Activated T-cell treated with anti-CD3 and anti-CD28 coated beads for 48 hours (primary cell): Measurements from ENCODE around the gene PRKAR1B.

Source experiments
- DNase-seq: peaks from one replicate; pipeline ENCODE4 v3.0.0-alpha.2; 2020; ENCODE audit warnings: low read depth

The PRKAR1B gene

DNA sequence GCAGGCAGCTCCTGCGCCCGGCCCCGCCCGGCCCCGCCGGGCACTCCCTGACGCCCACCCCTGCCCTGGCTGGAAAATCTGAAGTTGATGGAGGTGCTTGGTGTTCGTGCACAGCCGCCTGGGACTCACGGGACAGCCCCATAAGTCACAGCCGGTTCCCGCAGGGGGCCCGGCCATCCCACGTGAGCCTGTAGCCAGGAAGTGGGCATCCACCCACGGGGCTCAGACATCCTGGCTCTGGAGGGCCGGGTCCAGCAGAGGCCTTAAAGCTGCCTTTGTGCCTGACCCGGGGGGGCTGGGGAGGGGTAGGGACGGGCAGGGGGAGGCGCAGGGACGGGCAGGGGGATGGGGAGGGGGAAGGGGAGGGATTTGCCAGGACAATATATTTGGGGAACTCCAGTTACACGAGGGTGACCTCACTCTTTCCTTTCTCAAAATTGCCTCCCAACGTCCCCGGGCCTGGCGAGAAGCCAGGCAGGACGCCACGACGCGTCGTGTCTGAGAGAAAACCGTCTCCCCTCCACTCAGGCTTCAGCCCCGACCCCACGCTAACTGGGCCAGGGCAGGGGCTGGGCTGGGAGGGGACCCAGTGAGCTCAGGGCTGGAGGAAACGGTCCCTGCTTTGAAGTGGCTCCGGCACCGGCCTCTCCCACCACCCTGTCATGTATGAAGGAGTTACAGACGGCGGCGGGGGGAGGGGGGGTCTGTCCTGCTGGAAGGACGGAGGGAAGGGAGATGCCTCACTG, 125.3 kb downstream of the PRKAR1B start:
- DNase-seq: peak; percentile 92

- no peak for DNase-seq
Observed at GRCh38 chr7:601036-601594, 126.0 kb downstream of the PRKAR1B start.

DNA sequence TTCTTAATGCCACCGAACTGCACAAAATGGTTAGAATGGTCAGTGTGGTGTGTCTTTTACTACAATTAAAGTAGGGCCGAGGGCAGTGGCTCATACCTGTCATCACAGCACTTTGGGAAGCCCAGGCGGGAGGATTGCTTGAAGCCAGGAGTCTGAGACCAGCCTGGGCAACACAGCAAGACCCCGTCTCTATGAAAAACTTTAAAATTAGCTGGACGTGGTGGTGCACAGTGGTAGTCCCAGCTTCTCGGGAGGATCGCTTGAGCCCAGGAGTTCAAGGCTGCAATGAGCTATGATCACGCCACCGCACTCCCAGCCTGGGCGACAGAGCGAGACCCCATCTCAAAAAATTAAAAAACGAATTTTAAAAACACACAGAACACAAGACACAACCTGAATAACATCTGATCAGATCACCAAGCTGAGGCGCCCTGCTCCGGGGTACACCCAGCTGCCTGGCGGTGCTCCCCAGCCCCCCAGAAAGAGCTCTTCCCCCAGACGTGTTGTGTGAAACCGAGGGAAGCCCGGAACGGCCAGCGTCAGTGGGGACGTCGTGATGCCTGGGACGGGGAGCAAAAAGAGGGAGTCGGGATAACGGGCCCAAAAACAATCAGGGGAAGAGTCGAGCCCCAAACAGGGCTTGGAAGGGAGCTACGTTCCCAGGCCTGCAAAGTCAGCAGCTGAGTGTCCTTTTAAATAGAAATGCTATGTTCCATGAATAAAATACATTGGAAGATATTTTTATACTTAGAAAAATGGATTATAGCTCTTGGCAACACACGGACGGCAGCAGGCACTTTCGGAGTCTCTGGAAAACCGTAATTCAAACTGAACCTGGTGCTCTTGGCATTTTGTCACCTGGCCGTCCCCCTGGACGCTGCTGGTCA, 126.7 kb downstream of the PRKAR1B start:
- no peak for DNase-seq

- DNase-seq: no peak
Observed at GRCh38 chr7:598899-599298, 128.2 kb downstream of the PRKAR1B start.

GRCh38 chr7:597348-598178, 129.5 kb downstream of the PRKAR1B start:
- no peak for DNase-seq

DNA sequence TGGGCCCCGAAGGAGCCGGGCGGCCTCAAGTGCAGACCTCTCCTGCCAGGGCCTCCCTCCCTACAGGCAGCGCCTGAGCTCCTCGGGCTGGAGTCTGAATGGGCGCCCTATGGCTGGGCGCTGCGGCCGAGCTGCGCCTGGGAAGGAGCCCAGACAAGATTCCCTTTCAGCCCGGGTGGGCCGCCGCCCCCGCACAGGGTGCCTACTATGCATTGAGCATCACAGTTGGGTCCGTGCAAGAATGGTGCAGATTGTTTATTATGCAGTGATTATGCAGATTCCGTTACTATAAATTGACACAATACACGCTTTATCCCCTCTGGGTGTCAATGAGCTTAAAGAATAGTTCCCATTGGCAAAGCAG, 130.3 kb downstream of the PRKAR1B start:
- no peak for DNase-seq

DNA sequence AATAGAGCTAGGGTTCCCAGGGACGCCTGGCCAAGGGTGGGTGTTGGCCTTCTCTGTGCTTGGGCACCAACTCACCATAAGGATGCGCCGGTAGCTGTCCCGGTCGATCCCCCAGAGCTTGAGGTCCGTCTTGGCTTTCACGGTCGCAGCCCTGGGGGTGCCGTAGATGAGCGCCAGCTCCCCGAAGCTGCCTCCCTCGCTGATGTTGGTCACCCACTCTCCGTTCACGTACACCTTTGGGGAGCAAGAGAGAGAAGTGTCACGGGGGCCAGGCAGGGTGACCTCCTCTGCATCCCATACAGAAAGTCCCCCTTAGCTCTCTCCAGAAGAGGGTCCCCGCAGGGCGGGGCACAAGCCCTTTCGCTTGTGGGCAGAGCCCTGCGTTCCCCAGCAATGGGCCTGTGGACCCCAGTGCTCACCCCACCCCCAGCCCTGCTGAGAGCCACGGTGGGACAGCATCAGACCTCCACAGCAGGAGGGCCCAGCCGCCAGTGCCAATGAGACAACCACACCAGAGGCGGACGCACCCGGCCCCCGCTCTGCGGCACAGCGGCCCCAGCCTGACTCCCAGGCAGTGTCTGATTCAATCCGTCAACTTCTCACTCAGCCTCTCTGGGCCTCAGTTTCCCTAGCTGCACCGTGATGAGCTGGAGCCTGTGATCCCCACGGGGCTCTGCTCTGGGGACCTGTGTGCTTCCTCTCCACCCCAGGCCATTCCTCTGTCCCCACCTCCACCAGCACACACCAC, 130.8 kb downstream of the PRKAR1B start:
- no peak for DNase-seq

DNA sequence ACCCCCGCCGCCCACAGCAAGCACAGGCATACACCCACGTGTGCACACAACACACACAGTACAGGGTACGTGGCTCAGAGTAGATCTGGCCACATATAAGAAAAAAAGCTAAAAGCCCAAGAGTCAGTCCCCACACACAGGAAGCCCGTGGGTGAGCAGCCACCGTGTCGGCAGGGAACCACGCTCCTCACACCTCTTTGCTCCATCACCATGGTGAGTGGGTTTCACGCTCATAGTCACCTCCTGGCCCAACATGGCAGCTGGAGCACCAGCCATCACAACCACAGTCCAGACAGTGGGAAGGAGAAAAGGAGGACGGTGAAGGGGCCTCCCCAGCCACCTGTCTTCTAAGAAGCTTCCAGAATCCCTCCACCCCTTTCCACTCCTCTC, 131.5 kb downstream of the PRKAR1B start:
- no peak for DNase-seq

DNA sequence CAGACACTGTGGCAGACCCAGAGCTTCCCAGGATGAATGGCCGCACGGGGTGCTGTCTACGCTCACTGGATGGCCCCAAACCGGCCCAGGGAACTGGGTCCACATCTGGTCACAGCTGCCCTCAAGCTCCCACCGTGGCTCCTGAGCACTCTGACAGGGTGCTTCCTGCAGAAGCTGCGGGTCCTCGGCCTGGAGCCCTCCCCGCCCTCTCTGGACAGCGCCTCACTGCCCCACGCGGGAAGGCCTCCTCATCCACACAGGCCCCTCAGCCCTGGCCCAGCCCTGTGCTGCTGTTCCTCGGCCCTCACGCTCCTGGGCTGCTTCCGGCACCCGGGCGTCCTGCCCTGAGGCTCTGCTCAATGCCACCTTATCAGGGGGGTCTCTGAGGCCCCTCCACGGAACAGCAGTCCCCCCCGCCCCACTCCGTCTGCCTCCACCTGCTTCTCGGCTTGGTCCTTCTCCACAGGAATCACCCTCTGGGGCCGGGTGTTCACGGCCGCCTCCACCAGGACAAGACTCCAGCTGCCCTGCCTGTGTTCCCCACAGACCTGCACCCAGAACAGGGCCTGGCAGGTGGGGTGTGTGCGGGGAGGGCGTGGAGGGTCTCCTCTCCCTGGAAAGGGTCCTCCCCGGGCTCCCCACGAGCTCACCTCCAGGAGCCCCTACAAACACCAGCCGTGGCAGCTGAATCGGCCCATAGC, 132.0 kb downstream of the PRKAR1B start:
- no peak for DNase-seq

GRCh38 chr7:594212-594913, 132.7 kb downstream of the PRKAR1B start:
- no peak for DNase-seq

DNA sequence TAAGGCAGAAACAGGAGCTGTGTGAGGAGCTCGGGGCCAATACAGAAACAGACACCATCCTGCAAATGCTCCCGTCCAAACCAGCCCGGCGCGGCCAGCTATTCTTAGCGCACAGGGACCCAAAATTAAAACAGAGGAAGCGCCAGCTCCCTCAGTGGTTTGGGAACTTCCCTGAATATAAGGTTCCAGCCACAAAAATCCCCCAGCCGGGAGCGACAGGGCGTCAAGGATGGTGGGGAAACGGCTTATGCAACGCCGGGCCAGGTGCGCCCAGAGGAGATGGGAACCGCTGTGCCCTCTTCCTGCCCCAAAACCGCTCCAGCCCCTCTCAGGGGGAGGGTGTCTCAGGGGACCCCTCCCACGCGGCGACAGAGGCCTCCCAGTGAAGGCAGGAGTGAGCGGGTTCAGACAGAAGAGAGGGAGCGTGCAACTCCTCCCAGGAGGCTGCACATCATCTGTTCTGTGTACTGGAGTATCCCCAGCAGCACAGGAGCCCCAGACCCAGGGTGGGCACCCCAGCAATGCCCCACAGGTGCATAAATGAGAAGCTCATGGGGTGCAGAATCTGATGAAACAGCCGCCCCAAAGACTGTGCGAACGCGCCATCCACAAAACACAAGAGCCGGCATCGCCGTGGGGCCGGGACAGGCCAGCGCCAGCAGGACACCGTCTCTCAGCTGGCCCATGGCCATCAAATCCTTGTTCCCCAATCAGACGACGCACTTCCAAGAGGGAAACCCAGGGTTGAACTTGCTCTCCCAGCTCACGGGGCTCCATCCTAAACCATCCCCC, 133.6 kb downstream of the PRKAR1B start:
- DNase-seq: no peak

DNA sequence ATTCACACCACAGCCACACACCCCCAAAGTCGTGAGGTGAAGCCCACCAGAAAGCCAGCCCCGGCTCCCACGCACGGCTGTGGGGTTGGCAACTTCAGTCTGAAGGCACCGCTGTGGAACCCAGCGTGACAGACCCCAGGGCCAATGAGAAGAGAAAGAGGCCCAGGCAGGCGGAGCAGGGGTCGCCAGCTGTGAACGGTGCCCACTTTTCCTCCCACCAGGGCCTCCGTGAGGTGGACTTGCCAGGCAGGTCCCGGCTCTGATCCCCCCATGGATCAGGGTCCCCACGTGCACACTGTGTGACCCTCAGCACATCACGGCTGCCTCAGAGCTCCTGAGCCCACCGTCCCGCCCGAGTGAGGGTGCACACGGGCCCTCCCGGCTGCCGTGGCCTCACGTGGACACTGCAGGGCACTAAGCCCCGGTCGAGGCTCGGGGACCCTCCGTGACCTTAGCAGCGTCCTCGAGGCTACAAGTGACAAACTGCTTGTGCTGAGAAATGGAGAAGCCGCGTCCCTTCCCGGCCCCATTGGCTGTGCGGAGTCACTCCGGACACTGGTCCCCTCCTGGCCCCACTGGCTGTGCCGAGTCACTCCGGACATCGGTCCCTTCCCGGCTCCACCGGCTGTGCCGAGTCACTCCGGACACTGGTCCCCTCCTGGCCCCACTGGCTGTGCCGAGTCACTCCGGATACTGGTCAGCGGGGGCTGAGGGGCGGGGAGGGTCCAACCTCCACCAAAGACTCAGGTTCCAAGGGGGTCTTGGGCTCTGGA, 135.0 kb downstream of the PRKAR1B start:
- DNase-seq: no peak

- DNase-seq: no peak
Observed at GRCh38 chr7:590731-591551, 136.1 kb downstream of the PRKAR1B start.

- DNase-seq: no peak
Observed at GRCh38 chr7:589781-590575, 137.1 kb downstream of the PRKAR1B start.

DNA sequence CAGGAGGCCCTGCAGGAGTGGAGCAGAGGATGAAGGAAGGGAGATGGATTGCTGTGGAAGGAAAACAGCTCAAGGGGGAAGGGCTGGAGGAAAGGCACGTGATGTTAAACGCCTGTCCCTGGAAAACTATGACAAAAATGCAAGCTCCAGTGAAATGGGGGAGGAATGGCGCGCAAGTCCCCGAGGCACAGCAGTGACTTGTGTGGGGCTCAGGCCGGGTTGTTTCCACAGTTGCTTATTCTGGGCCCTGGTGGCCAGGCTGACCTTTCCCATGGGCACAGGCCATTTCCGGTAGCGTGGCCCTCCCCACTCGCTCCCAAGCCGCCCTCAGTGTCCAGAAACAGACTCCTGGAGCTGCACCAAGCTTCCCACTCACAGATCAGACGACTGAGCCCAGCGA, 139.3 kb downstream of the PRKAR1B start:
- no peak for DNase-seq

- no peak for DNase-seq
Observed at GRCh38 chr7:586494-586893, 140.6 kb downstream of the PRKAR1B start.

GRCh38 chr7:585873-586272, 141.2 kb downstream of the PRKAR1B start:
- DNase-seq: no peak
